GM19238 (cell line): Measurements from ENCODE around the gene TMEM121.

Experiments used
- DNase-seq: peaks from one replicate; pipeline ENCODE4 v3.0.0; 2011; ENCODE audit warnings: low spot score; ENCODE audit not compliant: insufficient read length

Gene TMEM121

GRCh38 chr14:105487449-105487985, 38.9 kb upstream of the TMEM121 start:
- no peak for DNase-seq

- DNase-seq = no peak
These were observed 38.2 kb upstream of the TMEM121 start for GRCh38 chr14:105487986-105488777.

GRCh38 chr14:105488781-105489541, 37.4 kb upstream of the TMEM121 start:
- no peak for DNase-seq

GRCh38 chr14:105489542-105490266, 36.7 kb upstream of the TMEM121 start:
- peak; percentile 89 for DNase-seq

- DNase-seq = no peak
These were observed 36.2 kb upstream of the TMEM121 start for GRCh38 chr14:105490267-105490571.

GRCh38 chr14:105490572-105491365, 35.6 kb upstream of the TMEM121 start, which contains the start of gene TEDC1:
TEDC1 (plus strand) TSS chr14:105491246; CDS start chr14:105491376, 130 bp downstream.
- DNase-seq = peak; percentile 98

GRCh38 chr14:105491366-105491973, 34.9 kb upstream of the TMEM121 start:
- peak; percentile 76 for DNase-seq

GRCh38 chr14:105492031-105492970, 34.1 kb upstream of the TMEM121 start:
- no peak for DNase-seq

- no peak for DNase-seq
These were observed 33.2 kb upstream of the TMEM121 start for GRCh38 chr14:105492971-105493871.

- no peak for DNase-seq
These were observed 32.3 kb upstream of the TMEM121 start for GRCh38 chr14:105493921-105494605.

- DNase-seq = no peak
These were observed 31.8 kb upstream of the TMEM121 start for GRCh38 chr14:105494606-105494929.

- no peak for DNase-seq
These were observed 31.0 kb upstream of the TMEM121 start for GRCh38 chr14:105495101-105495989.

- no peak for DNase-seq
These were observed 30.2 kb upstream of the TMEM121 start for GRCh38 chr14:105495990-105496830.

- no peak for DNase-seq
These were observed 29.4 kb upstream of the TMEM121 start for GRCh38 chr14:105496831-105497591.
